ENCODE results near the gene INAFM2. TPM values are rescaled to one million over a fixed set of nuclear protein-coding genes. Genes with fewer than 3 reads are reported as not detected.
A peak's percentile ranks its signal among the peaks of the same experiment; 100 is the strongest.

Gene INAFM2
- total RNA-seq, 1 experiment from 2014 or later, result 25.4 TPM

- H3K4me2 ChIP-seq (ENCODE audit: insufficient read depth, insufficient read length, low read length), result no peak overlapping the region
- no peak overlapping the region for H4K91ac ChIP-seq (ENCODE audit: insufficient read length, low read depth, low read length)
- no CpG with 5 or more reads among the region's 5 CpGs for WGBS (ENCODE audit: extremely low coverage, insufficient read length, low lambda C conversion rate)
- no peak for DNase-seq
- no peaks in the 10 kb centered on the region for H3K79me1 ChIP-seq (ENCODE audit: insufficient read depth, low read depth, low read length, poor library complexity, severe bottlenecking)
- H2BK15ac ChIP-seq (ENCODE audit: low read depth, low read length), result no peak overlapping the region
- H3K79me2 ChIP-seq (ENCODE audit: insufficient read depth, low read length), result no peaks in the 10 kb centered on the region
- peaks cover 3% of the 10 kb centered on the region for H3K27me3 ChIP-seq (ENCODE audit: insufficient read depth, low read length)
- no peak overlapping the region for H2BK120ac ChIP-seq (ENCODE audit: low read depth, low read length, poor library complexity, severe bottlenecking)
- H4K8ac ChIP-seq (replicated peaks; ENCODE audit: insufficient read length, low read depth, low read length), result no peak overlapping the region
- TF ChIP-seq CTCF (conservative IDR thresholded peaks at IDR 0.05), result no peak
- peaks cover 8% of the 10 kb centered on the region for H3K23me2 ChIP-seq (ENCODE audit: insufficient read length, low read depth, low read length, poor library complexity, severe bottlenecking)
- no peak overlapping the region for H3K18ac ChIP-seq (ENCODE audit: insufficient read length, low read depth, low read length)
- no peak overlapping the region for H3K27ac ChIP-seq (ENCODE audit: insufficient read length, low read depth, low read length)
- H3K4me3 Mint-ChIP-seq, result peak overlapping the region in 1 of 2 experiments; percentile 70; a peak in 2 of 5 replicates
- H2BK5ac ChIP-seq (ENCODE audit: insufficient read length, low read length), result no peak overlapping the region
- H2BK12ac ChIP-seq (ENCODE audit: insufficient read length, low read depth, low read length), result no peak overlapping the region
- H3K4me1 Mint-ChIP-seq, result peaks cover 27 to 39% of the 10 kb centered on the region in 2 experiments
- H3K27ac Mint-ChIP-seq, result no peak overlapping the region
- no peak overlapping the region for H3K56ac ChIP-seq (ENCODE audit: insufficient read length, low read depth, low read length)
- no peak overlapping the region for H3K14ac ChIP-seq (ENCODE audit: insufficient read depth, low read length)
- H3K4ac ChIP-seq (ENCODE audit: low read depth, low read length), result no peak overlapping the region
- no peaks in the 10 kb centered on the region for H3K9me3 ChIP-seq (ENCODE audit: control insufficient read depth, low read depth, low read length)
- no peaks in the 10 kb centered on the region; the same call in 1 of the 2 replicates for H3K4me1 ChIP-seq (ENCODE audit: insufficient read depth, low read length)
- no peaks in the 10 kb centered on the region for H4K20me1 ChIP-seq (ENCODE audit: control insufficient read depth, insufficient read depth, insufficient read length)
- H2BK20ac ChIP-seq (ENCODE audit: low read depth, low read length, poor library complexity, severe bottlenecking), result no peak overlapping the region
- H4K5ac ChIP-seq (ENCODE audit: insufficient read length, low read depth, low read length), result no peak overlapping the region
- H2AFZ ChIP-seq (ENCODE audit: low read length), result no peak overlapping the region
- H2AK5ac ChIP-seq (ENCODE audit: insufficient read length, low read length), result no peak overlapping the region
- no peak overlapping the region for H3K23ac ChIP-seq (ENCODE audit: insufficient read length, low read depth, low read length)
- H3K9ac ChIP-seq (ENCODE audit: extremely low read depth, insufficient read length, low read length), result no peak overlapping the region
- H3K9me3 Mint-ChIP-seq, result no peaks in the 10 kb centered on the region
- H3K27me3 Mint-ChIP-seq (ENCODE audit: low read depth), result peaks cover 47% of the 10 kb centered on the region
- no peak overlapping the region for H3T11ph ChIP-seq (ENCODE audit: low read length)
- H3K36me3 Mint-ChIP-seq (ENCODE audit: insufficient read depth in 1 of 3, low read depth in 3 of 3), result no peaks in the 10 kb centered on the region; a peak in 1 of 7 replicates
These were observed 32.6 kb downstream of the INAFM2 start for GRCh38 chr15:40355976-40356585.
